Measurements from ENCODE around the gene IRF7.
"Not testable (repeated sequence)": the region's sequence is repeated elsewhere in the genome, so short reads cannot be mapped to it uniquely, and the experiment has no call there.

IRF7 gene

GRCh38 chr11:615504-616319 lies at the start of gene IRF7:
Gene IRF7 (minus strand): TSS chr11:615950. CDS start chr11:615364, 586 bp downstream.
- peak; percentile 80 to 84 for DNase-seq

DNA sequence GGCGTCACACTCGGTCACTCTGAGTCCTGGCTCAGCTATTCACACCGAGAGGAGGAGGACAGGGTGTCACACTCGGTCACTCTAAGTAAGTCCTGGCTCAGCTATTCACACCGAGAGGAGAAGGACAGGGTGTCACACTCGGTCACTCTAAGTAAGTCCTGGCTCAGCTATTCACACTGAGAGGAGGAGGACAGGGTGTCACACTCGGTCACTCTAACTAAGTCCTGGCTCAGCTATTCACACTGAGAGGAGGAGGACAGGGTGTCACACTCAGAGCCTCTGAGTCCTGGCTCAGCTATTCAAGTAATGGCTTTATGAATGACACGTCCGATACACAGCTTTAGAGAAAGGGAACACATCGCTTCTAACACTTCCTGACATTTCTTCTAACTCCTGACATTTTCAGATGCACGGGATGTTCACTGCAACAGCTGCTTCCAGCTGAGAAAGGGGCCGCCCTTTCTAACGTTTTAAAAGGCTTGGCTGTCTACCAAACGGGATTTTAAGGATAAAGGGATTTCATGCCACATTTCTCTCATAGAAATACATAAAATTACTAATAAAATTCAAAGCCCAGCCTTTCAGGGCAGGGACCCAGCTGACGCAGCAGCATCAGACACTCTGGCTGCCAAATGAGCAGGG lies 49.4 kb upstream of the IRF7 start:
- DNase-seq, result no peak

- peak; percentile 21 to 32 for DNase-seq
Observed at GRCh38 chr11:662689-663274, 47.0 kb upstream of the IRF7 start.

- no peak for DNase-seq
Observed at GRCh38 chr11:660681-661444, 45.1 kb upstream of the IRF7 start.

DNA sequence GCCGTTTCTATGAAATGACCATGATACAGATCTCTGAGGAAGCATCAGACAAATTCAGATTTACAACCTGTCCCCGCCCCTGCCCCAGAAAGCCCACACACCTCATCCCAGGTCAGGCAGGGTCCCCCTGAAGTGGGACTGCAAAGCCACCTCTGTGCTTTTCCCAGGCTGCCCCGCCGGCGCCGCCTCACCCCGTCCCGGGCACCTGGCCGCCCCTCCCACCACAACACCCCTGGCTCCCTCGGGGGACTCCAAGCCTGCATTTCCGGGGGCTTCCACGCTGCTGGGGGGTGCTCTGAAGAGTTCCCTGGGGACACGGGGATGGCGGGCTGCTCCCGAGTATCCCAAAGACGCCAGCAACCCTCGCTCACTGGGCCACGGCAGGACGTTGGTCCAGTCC lies 44.5 kb upstream of the IRF7 start:
- DNase-seq, result no peak

GRCh38 chr11:659532-660085 lies 43.9 kb upstream of the IRF7 start:
- DNase-seq, result no peak

DNA sequence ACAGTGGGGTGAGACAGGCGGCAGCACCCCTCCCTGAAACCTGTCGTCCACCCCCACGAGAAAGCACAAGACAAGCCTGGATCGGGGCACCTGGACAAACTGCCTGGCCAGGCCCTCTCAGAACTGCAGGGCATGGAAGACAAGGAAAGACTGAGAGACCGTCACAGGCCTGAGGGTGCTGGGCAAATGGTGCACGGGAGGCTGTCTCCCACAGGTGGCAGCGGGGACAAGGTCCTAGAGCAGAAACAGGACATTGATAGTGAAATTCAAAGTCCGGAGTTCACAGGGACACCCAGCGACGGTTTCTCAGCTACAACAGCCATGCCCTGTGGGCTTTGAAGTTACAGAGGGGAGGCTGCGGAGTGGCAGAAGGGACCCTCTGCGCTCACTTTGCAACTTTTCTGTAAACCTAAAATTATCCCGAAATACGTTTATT lies 42.0 kb upstream of the IRF7 start:
- no peak for DNase-seq

DNA sequence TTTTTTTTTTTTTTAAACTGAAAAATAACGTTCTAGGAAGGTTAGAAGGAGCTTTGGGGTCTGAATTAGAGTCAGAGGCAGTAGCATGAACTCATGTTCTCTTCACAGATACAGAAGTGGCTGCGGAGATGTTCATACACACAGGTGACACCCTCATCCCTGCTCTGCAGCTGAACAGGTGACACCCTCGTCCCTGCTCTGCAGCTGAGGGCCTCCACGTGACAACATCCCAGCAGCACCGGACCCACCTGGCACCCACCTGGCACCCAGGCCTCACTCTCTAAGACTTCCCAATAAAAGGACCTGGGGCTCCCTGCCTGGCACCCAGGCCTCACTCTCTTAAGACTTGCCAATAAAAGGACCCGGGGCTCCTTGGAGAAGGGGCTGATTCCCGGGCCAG lies 41.1 kb upstream of the IRF7 start:
- no peak for DNase-seq

DNA sequence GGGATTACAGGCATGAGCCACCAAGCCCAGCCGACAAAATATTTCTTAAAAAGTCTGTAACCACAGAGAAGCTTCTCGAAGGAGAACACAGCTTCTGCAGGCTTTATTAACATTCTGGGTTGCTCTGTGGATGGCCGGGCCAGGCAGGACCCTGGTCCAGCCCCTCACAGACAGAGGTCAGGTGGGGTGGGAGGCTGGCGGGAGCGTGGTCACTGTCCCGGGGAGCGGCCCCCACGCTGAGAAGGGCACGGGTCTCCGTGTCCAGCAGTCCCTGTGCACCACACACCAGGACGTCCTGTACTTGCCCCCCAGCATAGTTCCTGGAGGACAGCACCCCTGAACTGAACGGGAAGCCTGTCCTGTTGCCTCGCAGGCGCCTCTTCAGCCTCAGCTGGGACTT lies 40.7 kb upstream of the IRF7 start:
- DNase-seq, result no peak

DNA sequence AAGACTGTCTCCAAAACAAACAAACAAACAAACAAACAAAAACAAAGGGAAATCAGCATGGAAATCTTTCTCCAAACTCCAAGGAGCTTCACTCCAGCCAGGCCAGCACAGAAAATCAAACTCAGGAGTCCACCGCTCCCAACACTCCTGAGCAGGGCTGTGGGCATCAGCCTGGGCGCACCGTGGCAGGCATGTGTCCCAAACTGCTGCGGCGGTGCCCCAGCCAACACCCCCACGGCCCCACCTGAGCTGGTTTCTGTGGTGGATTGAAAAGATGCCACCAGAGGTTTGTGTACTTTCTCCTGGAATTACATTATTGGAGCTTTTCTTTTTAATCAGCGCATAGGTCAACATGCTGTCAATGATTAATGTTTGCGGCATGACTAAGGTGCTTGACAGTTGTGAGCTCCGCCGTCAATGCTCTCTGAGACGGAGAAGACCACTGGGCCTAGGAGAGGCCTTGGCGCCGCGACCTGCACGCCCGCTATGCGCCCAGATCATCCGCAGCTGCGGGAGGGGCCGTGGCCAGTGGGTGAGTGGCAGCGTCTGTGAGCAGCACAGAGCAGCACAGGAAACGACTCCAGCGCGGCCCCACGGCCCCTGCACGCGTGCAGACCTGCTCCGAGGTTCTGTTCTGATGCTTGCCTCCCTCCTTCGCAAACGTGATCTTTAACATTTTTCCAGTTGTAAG lies 39.4 kb upstream of the IRF7 start:
- DNase-seq, result no peak

- DNase-seq, result not testable (repeated sequence)
Observed at GRCh38 chr11:654444-654843, 38.7 kb upstream of the IRF7 start.

DNA sequence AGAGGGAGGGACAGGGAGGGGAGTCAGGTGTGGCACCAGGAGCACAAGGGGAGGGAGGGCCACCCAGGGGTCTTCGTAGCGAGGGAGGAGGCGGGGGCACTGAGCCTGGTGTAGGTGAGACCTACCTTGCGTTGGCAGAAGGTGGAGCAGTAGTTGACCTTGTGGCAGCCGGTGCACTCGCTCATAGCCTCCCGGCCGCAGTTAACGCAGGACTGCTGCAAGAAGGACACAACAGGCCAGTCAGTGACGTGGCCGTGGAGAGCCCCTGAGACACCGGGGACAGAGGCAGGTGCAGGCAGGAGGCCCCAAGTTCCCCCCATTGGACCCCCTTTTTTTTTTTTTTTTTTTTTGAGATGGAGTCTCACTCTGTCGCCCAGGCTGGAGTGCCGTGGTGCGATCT lies 38.1 kb upstream of the IRF7 start:
- no peak for DNase-seq

- DNase-seq, result not testable (repeated sequence)
Observed at GRCh38 chr11:653136-653535, 37.4 kb upstream of the IRF7 start.

DNA sequence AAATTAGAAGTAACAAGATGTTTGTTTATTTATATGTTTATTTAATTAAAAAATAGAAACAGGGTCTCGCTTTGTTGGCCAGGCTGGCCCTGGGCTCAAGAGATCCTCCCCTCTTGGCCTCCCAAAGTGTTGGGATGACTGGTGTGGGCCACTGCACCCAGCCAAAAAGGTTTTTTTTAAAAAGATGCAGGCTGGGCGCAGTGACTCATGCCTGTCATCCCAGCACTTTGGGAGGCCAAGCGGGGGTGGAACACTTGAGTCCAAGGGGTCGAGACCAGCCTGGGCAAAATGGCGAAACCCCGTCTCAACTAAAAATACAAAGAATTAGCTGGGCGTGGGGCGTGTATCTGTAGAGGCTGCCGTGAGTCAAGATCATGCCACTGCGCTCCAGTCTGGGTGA lies 34.7 kb upstream of the IRF7 start:
- no peak for DNase-seq

DNA sequence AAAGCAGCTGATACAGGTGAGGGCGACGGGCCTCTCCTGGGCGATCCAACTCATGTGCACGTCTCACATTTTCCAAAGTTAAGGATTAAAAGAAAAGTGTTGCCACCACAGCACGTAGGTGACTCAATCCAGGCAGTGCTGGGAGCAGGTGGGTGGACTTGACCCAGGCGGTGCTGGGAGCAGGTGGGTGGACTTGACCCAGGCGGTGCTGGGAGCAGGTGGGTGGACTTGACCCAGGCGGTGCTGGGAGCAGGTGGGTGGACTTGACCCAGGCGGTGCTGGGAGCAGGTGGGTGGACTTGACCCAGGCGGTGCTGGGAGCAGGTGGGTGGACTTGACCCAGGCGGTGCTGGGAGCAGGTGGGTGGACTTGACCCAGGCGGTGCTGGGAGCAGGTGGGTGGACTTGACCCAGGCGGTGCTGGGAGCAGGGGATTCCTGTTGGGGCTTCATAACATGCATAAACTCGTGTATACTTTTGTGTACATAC lies 32.0 kb upstream of the IRF7 start:
- not testable (repeated sequence) for DNase-seq

DNA sequence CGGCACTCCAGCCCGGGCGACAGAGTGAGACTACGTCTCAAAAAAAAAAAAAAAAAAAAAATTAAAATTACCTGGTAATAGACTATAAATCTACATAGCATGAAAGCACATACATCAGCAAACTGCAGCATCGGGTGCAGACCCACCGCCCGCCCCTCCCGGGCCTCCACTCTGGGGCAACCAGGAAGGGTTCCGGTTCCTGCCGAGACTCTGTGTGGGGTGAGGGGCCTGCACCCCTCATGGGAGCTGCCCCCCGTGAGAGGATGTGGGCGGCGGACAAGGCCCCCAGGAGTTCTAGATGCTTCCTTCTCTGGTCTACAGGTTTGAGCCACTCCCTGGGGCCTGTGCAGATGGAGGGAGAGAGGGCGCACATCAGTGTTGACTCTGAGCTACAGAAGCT lies 30.5 kb upstream of the IRF7 start:
- no peak for DNase-seq

DNA sequence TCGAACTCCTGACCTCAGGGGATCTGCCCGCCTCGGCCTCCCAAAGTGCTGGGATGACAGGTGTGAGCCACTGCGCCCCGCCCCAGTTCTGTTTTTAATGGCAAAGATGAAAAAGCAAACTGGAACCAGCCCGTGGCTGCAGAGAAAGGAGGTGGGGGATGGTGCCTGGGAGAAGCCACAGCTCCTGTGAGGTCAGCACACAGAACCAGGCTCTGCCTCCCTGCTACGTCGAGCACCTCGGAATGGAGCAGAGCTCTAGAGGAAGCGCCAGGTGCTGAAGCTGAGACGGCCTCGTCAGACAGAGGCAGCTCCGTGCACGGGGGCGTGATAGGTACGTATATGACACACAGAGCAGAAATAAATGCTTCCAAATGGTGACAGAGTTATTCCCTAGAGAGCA lies 29.8 kb upstream of the IRF7 start:
- DNase-seq, result no peak

DNA sequence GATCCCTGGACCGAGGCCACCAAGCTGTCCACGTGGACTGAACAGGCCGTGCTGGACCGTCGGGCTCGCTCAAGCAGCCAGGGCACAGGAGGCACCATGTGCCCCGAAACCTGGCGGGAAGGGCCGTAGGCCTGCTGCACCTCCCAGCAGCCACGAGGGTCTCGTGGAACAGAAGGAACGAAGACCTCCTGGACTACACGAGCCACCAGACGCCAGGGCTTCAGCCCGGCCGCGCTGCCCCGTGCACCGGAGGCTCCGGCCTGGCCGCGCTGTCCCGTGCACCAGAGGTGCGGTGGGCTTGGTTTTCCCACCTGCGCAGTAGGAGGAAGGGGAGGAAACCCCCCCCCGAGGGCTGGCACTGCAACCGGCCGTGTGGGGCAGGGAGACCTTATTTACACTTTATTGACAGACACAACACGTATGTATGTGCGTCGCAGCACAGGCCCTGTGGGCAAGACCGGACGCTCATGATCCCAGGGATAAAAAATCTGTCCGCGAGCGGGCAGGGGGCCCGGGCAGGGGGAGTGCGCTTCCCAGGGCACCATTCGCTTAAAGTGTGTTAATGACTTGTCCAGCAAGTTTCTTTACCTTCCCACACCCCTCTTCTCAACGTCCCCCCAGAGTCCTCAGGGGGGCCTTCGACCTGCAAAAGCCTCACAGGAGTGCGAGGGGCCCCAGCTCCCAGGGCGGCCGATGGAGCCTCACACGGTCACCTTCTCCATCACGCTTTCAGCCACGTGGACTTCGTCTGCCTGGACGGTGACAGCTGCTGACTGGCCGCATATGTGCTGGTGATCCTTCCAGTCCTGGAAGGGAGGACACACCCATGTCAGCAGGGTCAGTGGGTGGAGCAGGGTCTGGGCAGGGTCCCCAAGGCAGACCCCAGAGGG lies 28.3 kb upstream of the IRF7 start:
- no peak for DNase-seq

- no peak for DNase-seq
Observed at GRCh38 chr11:643366-643765, 27.6 kb upstream of the IRF7 start.

GRCh38 chr11:641806-642370 lies 26.1 kb upstream of the IRF7 start:
- DNase-seq, result no peak
